ENCODE measurements around the gene SOX5.
"Not testable (repeated sequence)": the region's sequence is repeated elsewhere in the genome, so short reads cannot be mapped to it uniquely, and the experiment has no call there.

The SOX5 gene

DNA sequence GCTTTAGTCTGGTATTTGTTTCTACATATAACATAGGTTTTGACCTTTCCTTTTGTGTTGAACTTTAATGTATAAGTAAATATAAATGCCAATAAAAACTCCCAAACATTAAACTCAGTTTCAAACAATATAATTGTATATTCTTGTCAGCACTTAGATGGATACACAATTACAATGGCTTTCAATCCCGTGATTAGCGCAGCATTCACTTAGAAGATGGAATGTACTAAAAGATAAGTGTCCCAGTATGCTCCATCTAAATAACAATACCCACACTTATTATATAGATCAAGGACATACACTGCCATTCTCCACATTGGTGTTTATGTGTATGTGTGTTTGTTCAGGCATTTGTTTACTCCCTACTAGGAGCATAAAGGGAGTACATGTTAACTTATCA is 193.1 kb downstream of the SOX5 start:
- no peak for DNase-seq (ENCODE audit: low read depth in 2 of 2)

DNA sequence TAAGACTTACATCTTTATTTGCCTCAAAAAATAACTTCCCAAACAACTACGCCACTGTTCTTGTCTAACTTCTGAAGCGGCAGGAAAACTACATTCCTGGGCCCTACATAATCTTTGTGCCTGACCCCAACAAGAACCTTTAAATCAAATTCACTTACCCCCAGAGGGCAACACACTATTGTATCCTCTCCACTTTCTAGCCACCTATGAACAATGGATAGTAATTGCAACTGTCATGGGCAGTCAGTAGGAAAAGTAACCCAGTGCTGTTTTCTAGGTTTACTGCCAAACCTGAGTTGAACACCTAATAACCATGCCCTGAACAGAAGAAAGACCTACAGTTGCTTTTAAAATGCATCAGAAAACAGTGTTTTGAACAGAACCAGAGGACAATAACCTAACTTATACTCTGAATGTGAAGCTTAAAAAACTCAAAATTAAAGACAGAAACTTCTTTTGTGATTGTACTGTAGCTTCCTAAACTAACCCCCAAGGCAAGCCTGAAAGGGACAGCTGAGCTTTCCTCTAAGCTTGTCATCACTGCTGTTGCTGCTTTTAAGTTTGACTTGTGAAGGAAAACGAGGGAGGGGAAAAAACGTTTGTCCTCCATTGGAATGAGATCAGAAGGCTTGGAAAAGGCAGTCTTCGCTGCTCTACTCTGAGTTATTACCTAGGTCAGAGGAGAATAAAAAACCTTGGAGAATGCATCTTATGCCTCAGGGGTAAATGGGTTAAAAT is 195.7 kb downstream of the SOX5 start:
- DNase-seq (ENCODE audit: low read depth in 2 of 2) = no peak

DNA sequence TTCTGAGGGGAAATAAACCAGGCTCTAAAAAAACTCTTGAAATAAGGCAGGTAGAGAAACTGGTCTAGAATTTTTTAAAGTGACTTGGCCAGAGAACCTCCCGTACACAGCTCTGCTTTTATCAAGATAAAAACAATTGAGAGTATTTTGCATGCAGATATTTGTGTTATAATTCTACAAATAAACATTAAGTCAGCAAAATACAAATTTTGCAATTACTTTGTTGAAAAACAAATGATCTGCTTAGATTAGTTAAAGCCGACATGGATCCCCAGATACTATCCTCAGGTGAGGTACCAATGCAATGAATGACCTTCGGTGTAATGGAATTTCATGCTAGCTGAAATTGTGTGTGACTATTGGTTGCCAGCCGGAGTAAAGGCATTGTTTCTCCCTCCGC is 197.2 kb downstream of the SOX5 start:
- DNase-seq (ENCODE audit: low read depth in 2 of 2) = no peak

DNA sequence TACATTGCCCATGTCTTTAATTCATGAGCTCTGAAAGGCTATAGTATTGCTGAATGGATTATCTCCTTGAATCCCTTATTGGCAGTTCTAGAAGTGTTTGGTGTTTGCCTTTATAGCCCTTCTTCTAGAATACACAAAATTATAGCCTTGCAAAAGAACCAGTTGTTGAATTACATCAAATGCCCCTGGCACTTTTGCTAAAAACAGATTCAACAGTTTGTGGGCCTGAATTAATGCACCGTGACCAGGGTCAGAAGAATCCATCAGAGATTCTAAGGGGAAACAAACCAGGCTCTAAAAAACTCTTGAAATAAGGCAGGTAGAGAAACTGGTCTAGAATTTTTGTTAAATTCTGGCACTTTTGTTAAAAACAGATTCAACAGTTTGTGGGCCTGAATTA is 197.8 kb downstream of the SOX5 start:
- DNase-seq (ENCODE audit: low read depth in 2 of 2) = no peak

DNA sequence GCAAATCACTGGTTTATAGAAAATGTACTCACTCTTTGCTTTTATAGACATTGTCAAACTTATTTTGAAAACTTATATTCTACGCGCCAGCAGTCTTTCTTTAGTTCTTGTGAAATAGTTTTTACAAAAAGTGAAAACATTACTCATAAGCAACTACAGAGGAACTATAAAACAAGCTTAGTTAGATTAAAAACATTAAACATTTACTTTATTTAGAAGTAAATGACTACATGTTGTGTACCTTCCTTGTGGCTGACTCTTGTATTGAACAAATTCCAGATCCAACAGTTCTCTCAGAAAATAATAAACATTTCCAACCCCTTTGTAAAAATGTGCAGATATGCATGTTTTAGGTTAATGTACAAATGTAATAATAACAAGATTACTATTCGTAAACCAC is 198.5 kb downstream of the SOX5 start:
- DNase-seq (ENCODE audit: low read depth in 2 of 2) = no peak

DNA sequence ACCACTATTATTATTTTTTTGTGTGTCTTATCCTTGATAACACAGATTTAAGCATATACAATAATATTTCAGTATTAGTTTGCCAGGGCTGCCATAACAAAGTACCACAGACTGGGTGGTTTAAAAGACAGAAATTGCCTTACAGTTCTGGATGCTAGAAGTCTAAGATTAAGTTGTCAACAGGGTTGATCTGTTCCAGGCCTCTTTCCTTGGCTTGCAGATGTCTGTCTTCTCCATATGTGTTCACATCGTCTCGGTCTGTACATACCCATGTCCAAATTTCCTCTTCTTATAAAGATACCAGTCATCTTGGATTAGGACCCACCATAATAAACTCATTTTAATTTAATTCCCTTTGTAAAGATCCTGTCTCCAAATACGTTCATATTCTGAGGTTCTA is 204.8 kb downstream of the SOX5 start:
- no peak for DNase-seq (ENCODE audit: low read depth in 2 of 2)

DNA sequence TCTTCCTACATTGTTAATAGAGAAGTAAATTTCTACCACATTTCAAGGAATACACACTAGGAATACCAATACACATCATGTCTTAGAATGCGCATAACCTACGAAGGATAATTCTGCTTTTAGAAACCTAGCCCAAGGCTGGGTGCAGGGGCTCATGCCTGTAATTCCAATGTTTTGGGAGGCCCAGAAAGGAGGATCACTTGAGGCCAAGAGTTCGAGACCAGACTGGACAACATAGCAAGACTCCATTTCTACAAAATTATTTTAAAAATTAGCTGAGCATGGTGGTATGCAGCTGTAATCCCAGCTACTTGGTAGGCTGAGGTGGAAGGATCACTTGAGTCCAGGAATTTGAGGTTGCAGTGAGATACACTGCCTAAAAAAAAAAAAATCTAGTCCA is 206.9 kb downstream of the SOX5 start:
- no peak for DNase-seq (ENCODE audit: low read depth in 2 of 2)

DNA sequence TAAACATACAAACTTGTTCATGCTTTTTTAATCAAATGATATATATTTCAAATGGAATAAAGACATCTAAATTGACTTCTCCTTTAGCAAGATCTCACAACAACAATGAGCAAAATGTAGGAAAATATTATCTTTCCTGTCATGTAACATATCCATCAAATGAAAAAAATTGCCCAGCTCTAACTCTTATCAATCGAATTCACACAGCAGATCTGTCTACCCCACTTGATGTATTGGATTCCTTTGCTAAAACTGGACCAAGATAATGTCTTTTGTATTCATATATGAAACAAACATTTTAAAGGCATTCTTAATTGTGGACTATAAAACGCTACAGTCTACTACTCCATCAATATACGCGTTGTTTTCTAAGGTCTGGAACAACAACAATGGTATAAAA is 218.0 kb downstream of the SOX5 start:
- DNase-seq (ENCODE audit: low read depth in 2 of 2) = no peak

DNA sequence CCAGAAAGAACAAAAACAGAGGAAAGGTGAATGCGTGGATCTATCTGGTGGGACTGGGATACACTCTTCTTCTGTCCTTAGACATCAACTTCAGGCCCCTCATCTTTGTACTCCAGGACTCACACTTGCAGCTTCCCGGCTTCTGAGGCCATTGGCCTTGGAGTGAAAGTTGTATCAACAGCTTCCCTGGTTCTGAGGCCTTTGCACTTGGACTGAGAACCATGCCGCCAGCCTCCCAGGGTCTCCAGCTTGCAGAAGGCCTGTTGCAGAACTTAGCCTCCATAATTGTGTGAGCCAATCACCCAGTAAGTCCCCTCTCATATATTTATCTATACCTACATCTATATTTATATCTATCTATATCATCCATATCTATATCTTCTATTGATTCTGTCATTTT is 218.4 kb downstream of the SOX5 start:
- DNase-seq (ENCODE audit: low read depth in 2 of 2) = no peak

DNA sequence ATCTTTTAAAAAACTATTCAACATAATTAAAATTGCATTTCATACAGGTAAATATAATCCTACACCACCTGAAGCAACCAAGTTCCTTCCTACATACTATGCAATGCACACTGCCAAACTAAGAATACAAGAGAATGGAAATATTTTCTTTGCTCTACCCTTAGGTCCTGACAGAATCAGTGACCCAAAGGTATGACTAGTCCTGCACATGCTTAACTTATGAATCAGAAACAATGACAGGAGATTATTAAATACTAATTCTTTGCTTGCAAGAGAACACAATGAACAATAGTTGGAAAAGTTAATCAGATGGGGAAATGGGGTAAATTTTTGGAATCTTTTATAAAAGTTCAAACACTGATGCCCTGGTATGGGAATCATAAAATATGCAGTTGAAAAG is 220.1 kb downstream of the SOX5 start:
- no peak for DNase-seq (ENCODE audit: low read depth in 2 of 2)

DNA sequence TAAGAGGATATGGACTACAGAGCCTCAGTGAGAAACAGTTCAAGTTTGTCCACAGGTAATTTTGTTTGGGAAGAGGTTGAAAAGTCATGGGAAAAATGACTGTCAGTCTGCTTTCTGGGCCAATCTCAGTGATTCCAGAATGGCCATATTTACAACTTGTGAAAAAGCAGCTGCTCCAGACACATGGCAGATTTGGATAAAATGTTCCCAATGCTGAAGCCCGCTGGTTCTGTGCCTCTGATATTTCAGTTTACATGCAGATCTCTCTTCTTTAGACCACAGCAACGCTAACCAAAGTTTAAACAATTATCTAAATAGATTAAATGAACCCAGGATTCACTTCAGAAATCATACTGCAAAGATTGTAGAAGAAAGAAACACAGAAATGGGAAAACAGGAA is 222.8 kb downstream of the SOX5 start:
- no peak for DNase-seq (ENCODE audit: low read depth in 2 of 2)

DNA sequence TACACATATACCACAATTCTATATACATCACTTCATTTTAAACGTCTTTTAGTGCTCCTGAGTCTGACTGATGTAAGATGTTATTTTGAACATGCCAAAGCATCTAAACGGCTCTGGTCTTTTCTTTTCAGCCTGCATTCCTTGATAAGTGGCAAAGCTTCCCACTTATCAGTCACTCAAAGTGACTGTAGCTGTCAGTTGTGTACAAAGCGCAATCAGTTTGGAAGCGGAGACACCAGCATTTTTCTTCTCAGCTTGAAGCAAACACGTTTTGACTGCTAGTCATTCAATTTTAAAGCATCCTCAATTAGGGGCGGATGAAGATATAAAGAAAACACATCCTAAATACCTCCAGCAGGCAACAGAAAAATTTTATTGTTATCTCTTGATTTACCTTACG is 226.8 kb downstream of the SOX5 start:
- DNase-seq (ENCODE audit: low read depth in 2 of 2) = no peak

DNA sequence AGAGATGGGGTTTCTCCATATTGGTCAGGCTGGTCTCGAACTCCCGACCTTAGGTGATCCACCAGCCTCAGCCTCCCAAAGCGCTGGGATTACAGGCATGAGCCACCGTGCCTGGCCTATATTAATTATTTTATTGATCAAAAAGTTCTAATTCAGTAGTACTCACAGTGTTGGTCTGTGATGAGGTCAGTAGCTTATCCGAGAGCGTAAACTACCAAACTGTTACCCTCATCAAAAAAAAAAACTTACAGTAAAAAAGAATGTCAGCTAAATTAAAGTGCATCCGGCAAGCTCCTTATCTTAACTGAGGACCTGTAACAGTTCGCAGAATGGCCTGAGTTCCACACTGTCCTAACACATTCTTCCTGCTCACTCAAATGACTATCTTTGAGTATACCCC is 228.2 kb downstream of the SOX5 start:
- DNase-seq (ENCODE audit: low read depth in 2 of 2) = no peak

DNA sequence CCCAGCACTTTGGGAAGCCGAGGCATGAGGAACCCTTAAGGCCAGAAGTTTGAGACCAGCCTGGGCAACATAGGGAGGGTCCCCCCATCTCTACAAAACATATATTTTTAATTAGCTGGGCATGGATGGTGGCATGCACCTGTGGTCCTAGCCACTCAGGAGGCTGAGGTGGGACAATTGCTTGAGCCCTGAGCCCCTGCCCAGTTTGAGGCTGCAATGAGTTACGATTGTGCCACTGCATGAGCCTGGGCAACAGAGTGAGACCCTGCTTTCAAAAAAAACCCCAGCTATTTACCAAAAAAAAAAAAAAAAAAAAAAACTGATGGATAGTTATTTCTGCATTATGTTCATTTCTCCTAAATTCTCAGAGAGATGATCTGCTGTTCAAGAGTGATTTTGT is 230.0 kb downstream of the SOX5 start:
- DNase-seq (ENCODE audit: low read depth in 2 of 2) = no peak

DNA sequence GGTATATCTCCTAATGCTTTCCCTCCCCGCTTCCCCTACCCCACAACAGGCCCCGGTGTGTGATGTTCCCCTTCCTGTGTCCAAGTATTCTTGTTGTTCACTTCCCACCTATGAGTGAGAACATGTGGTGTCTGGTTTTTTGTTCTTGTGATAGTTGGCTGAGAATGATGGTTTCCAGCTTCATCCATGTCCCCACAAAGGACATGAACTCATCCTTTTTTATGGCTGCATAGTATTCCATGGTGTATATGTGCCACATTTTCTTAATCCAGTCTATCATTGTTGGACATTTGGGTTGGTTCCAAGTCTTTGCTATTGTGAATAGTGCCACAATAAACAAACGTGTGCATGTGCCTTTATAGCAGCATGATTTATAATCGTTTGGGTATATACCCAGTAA is 239.1 kb downstream of the SOX5 start:
- not testable (repeated sequence) for DNase-seq (ENCODE audit: low read depth in 2 of 2)

DNA sequence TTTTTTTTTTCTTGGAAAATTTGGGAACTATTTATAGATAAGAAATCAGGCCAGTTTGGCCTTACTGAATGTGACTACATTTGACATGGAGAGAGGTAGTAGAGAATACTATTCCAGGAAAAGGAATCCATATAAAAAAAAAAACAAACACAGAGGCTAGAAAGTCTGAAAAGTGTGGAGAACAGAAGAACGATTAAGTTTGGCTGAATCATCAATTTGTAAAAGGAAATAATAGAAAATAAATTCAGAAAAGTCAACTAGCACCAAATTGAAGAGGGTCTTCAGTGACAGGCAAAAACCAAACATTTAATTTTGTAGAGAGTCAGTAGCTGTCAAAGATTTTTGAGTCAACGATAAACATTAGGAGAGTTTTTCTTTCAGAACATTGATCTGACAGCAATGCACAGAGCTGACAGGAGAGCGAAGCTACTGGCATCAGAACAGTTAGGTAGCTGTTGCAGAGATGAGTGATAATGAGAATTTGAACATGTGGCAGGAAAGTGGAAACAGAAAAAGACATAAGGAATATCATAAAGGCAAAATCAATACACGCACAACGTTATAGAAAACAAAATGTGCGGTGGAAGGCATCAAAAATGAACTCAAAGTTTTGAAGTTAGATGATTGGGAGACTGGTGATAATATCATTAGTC is 241.2 kb downstream of the SOX5 start:
- DNase-seq (ENCODE audit: low read depth in 2 of 2) = no peak

DNA sequence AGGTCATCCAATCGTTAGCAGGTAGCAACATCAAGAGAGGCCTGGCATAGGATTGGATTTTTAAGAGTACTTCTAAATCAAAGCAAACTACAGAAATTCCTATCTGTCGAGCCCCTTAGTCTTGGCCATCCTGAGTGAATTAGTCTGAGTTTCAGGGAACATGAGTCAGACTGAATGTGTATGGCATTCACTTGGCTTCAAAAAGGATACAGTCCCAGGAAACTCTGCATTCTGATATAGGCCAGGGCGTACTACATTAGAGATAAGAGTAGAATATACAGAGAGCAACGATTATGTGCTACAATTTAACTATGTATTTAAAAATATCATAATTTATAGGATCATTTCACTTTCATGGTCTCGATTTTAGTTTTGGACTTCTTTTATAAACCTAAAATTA is 242.2 kb downstream of the SOX5 start:
- DNase-seq (ENCODE audit: low read depth in 2 of 2) = no peak

DNA sequence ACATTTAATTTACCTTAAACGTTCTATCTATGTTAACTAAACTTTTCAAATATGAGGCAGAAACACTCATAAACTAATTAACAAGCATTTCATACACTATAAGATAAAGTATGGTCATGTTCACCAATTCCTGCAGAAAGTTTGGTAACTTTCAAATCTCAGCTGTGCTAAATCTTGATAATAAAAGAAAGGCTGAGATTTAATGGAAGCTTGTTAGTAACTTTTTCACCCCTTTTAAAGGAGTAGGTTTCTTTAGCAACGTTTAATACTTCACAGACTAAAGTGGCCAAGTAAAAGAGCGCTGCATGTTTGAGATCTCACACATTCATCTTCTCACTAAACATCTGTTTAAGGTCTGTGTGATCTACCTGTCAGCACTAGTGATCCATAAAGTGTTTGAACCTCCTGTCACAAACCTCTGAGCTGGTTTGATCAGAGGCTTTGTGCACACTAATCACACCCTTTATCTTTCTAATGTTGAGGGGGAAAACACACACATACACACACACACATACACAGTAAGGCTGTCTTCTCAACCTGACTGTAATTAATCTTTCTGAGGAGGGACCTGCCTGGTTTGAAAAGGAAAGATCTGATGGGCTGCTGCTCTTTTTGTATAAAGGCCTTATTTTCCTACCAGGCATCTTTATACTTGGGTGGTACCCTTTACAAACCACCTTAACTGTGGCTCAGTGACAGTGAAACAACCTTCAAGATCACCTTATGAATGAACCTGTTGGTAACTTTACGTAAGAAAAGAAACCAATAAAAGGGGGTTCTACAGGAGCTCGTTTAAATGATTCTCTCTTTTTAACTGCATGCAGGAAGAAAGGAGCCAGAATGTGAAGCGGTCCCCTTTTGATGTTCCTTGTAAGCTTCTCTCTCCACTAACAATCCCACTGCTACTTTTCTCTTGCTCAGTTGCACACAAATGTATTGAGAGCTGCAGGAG is 244.2 kb downstream of the SOX5 start:
- DNase-seq (ENCODE audit: low read depth in 2 of 2) = no peak

DNA sequence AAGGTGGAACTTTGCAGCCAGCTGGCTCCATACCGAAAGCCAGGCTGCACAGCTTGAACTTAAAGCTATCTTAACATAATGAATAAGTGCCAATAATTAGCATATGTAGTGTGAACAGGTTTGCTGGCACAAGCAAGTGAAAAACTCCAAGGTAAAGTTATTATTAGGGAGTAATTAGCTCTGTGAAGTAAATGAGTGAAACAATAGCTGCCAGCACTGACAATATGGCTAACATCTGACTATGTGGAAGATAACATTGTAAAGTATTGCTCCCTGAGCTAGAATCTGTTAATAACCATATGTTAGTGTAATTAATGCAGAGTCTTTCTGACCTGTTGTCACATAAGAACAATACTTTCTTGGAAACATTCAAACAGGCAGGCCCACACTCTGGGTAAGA is 246.4 kb downstream of the SOX5 start:
- no peak for DNase-seq (ENCODE audit: low read depth in 2 of 2)

DNA sequence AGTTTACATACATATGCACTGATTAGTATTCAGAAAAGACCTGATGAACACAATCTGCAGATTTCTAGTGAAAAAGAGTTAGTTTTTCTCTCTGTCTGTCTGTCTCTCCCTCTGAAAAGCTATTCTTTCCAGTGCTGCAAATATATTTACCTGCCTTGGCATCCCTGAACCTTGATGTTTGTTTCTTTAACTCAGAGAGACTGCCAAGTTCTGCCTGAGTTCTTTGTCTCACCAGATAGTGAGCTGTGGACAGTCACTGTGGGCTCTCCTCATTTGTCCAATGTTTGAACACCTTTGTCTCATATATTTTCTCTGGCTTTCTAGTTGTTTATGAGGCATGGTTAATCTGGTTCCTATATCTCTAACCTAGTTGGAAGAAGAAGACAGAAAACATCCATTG is 250.4 kb downstream of the SOX5 start:
- no peak for DNase-seq (ENCODE audit: low read depth in 2 of 2)

DNA sequence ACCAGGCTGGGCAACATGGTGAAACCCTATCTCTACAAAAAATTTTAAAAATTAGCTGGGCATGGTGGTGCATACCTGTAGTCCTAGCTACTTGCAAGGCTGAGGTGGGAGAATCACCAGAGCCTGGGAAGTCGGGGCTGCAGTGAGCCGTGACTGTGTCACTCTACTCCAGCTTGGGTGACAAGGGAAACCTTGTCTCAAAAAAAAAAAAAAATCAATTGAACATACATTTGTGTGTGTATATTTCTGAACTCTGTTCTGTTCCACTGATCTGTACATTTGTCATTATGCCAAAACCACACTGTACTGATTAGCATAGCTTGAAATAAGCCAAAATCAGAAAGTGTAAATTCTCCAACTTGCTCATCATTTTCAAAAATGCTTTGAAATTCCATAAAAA is 254.6 kb downstream of the SOX5 start:
- no peak for DNase-seq (ENCODE audit: low read depth in 2 of 2)

DNA sequence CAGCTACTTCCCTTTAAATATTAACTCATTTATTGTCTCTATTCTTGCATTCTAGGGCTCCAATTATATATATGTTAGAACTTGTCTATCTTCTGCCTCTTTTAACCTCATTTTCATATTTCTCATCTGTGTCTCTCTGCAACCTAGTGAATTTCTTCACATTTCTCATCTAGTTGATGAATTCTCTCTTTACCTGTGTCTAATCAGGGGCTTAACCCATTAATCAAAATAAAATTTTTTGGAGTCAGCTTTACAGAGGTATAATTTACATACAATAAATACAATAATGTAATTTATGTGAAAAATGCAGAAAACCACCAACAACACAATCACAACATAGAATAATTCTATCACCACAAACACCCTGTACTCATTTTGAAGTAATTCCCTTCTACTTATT is 255.2 kb downstream of the SOX5 start:
- no peak for DNase-seq (ENCODE audit: low read depth in 2 of 2)

DNA sequence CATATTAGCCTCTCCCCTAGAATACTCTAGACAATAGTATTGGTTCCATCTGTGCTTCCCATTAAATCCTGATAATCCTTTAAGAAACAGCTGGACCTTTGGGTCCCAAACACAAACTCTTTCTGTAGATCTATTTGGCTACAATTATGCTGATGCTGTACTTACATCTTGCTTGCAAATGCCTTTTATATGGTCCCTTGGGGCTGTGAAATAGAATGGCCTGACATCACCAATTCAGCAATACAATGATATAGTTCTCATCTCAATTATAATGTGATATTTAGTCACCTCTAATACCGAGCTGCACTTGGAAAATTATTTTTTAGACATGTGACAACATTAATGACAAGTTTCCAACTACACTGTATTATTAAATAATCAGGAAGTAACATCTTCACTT is 261.5 kb downstream of the SOX5 start:
- no peak for DNase-seq (ENCODE audit: low read depth in 2 of 2)

Data from fibroblast of skin of left biceps (primary cell).